Stimulated activated CD8-positive, alpha-beta memory T cell treated with anti-CD3 and anti-CD28 coated beads, Interleukin-7, amount 100 ng/mL, for 24 hours (primary cell): Measurements from ENCODE around the gene MICB.
A peak's percentile ranks its signal among the peaks of the same experiment; 100 is the strongest.
"Not testable (repeated sequence)": the region's sequence is repeated elsewhere in the genome, so short reads cannot be mapped to it uniquely, and the experiment has no call there.

ENCODE experiments used
- DNase-seq: peaks from one replicate; pipeline ENCODE4 v3.0.0-alpha.2; 2020; ENCODE audit warnings: low read depth

The MICB gene

GRCh38 chr6:31541059-31541657 is 43.2 kb downstream of the MICB start:
- peak; percentile 50 for DNase-seq

- DNase-seq: peak; percentile 82
These were observed 43.9 kb downstream of the MICB start, which contains the start of gene DDX39B for GRCh38 chr6:31541658-31542521. DDX39B (minus strand) TSS chr6:31542003; CDS start chr6:31540532, 1,471 bp downstream.

- DNase-seq: no peak
These were observed 45.7 kb downstream of the MICB start for GRCh38 chr6:31543639-31544038.

- no peak for DNase-seq
These were observed 46.7 kb downstream of the MICB start for GRCh38 chr6:31544676-31545075.

GRCh38 chr6:31545291-31545690 is 47.3 kb downstream of the MICB start:
- DNase-seq: no peak

GRCh38 chr6:31546339-31546957 is 48.5 kb downstream of the MICB start, which contains the start of gene ATP6V1G2:
ATP6V1G2 (minus strand) TSS chr6:31546608; CDS start chr6:31546559, 49 bp downstream.
- peak; percentile 72 for DNase-seq

GRCh38 chr6:31546958-31547726 is 49.2 kb downstream of the MICB start, which contains the start of gene NFKBIL1:
NFKBIL1 (plus strand) TSS chr6:31547608; CDS start chr6:31547695, 87 bp downstream.
- peak; percentile 78 for DNase-seq

- no peak for DNase-seq
These were observed 50.0 kb downstream of the MICB start for GRCh38 chr6:31547727-31548543.

- DNase-seq: no peak
These were observed 50.6 kb downstream of the MICB start for GRCh38 chr6:31548544-31548873.

GRCh38 chr6:31551371-31551770 is 53.4 kb downstream of the MICB start:
- DNase-seq: not testable (repeated sequence)

GRCh38 chr6:31556307-31556706 is 58.4 kb downstream of the MICB start:
- no peak for DNase-seq

- no peak for DNase-seq
These were observed 59.7 kb downstream of the MICB start for GRCh38 chr6:31557443-31558317.

- DNase-seq: no peak
These were observed 60.3 kb downstream of the MICB start for GRCh38 chr6:31558318-31558625.

GRCh38 chr6:31558631-31559500 is 60.9 kb downstream of the MICB start:
- DNase-seq: no peak

GRCh38 chr6:31559606-31559957 is 61.6 kb downstream of the MICB start:
- no peak for DNase-seq

- no peak for DNase-seq
These were observed 62.2 kb downstream of the MICB start for GRCh38 chr6:31559958-31560696.

- no peak for DNase-seq
These were observed 62.7 kb downstream of the MICB start for GRCh38 chr6:31560697-31561058.
